ENCODE measurements around the gene ERGIC1. TPM values are rescaled to one million over a fixed set of nuclear protein-coding genes. Genes with fewer than 3 reads are reported as not detected.
A peak's percentile ranks its signal among the peaks of the same experiment; 100 is the strongest.

The ERGIC1 gene
- total RNA-seq, 1 donor from 2014 or later: 99.1 TPM

DNA sequence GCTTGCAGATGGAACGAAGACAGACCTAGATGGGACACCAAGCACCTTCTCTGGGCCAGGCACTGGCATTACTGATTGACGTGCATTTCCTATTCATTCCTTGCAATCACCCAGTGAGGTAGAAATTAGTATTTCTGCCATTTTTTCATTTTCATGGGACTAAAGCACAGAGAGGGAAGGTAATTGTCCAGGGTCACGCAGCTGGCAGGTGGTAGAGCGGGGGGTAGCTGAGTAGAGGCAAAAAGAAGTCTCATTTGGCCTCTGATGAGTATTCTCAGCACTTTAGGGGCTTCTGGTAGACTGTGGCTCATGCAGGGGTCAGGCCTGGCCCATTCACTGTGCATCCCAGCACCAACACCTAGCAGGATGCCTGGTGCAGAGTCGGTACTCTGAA lies 43.6 kb upstream of the ERGIC1 start:
- no peak for TF ChIP-seq CTCF (conservative IDR thresholded peaks at IDR 0.05; ENCODE audit: low read depth, low read length)
- H3K4me3 ChIP-seq (ENCODE audit: low read depth, low read length): no peak overlapping the region
- DNase-seq (ENCODE audit: low read depth): no peak

DNA sequence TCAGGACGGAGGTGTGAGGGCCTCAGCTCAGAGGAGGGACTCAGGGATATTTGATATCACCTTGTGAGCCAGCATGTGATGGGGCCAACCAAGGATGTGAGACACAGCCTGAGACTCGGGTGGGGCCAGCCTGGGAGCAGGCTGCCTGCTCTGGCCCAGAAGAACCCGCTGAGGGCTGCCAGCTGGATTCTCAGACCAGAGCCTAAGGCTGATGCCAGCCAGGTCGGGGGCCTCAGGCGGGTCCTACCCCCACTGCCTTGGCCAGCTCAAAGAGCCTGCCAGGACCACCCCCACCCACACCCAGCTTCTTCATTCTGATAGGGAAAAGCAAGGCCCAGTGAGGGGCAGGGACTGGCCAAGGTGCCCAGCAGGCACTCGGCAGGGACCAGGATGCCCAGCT lies 42.8 kb upstream of the ERGIC1 start:
- H3K4me3 ChIP-seq (ENCODE audit: low read depth, low read length): no peak overlapping the region
- DNase-seq (ENCODE audit: low read depth): no peak
- no peak for TF ChIP-seq CTCF (conservative IDR thresholded peaks at IDR 0.05; ENCODE audit: low read depth, low read length)

GRCh38 chr5:172791726-172792445 lies 42.2 kb upstream of the ERGIC1 start:
- DNase-seq (ENCODE audit: low read depth): no peak
- no peak for TF ChIP-seq CTCF (conservative IDR thresholded peaks at IDR 0.05; ENCODE audit: low read depth, low read length)
- H3K4me3 ChIP-seq (ENCODE audit: low read depth, low read length): no peak overlapping the region

DNA sequence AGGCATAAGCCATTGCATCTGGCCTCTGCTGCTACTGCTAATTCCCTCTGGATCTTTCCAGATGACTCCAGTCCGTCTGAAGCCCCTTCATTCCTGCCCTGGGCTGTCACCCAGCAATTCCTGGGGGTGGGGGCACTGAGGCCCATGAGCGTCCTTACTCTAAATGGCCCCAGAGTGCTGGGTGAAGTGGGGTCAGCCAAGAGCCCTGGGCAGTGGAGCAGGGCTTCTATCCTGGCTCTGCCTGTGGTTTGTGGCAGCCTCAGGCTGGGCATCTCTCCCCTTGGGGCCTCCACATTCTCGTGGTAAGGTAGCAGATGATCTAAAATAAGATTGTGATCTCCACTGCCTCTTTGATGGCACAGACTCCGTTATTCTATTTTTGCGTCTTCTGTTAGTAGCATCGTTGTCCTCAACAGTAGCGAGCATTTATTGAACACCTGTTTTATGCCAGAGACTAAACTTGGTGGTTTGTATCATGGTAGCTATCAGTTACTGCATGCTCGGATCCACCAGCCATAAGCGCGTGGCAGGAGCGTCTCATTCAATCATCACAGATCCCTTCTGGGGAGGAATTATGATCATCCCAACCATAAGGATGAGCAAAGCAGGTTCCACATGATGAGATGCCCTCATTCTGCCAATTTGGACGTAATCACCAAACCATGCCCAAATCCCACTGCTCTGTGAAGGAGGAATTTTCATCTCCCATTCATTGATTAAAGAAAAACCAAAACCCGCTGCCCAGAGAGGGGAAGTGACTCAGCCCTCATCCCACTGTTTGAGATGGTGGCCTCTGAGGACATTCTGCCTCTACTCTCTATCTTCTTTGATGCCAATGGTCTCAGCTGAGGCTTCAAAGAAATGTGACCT lies 41.1 kb upstream of the ERGIC1 start:
- no peak for DNase-seq (ENCODE audit: low read depth)
- no peak overlapping the region for H3K4me3 ChIP-seq (ENCODE audit: low read depth, low read length)
- TF ChIP-seq CTCF (conservative IDR thresholded peaks at IDR 0.05; ENCODE audit: low read depth, low read length): no peak

- H3K4me3 ChIP-seq (ENCODE audit: low read depth, low read length): no peak overlapping the region
- no peak for TF ChIP-seq CTCF (conservative IDR thresholded peaks at IDR 0.05; ENCODE audit: low read depth, low read length)
- no peak for DNase-seq (ENCODE audit: low read depth)
These were observed 40.2 kb upstream of the ERGIC1 start for GRCh38 chr5:172793577-172794488.

GRCh38 chr5:172795318-172795977 lies 38.6 kb upstream of the ERGIC1 start:
- no peak for TF ChIP-seq CTCF (conservative IDR thresholded peaks at IDR 0.05; ENCODE audit: low read depth, low read length)
- peak; percentile 56 for DNase-seq (ENCODE audit: low read depth)
- no peak overlapping the region for H3K4me3 ChIP-seq (ENCODE audit: low read depth, low read length)
